ENCODE measurements around the gene GARIN5A. TPM values are rescaled to one million over a fixed set of nuclear protein-coding genes. Genes with fewer than 3 reads are reported as not detected.

GARIN5A gene
- total and polyA plus RNA-seq, 9 of the 15 experiments (the other 6 are each of a cell fraction or from before 2014, with no cell fraction given) = 0.10 to 0.82 (median 0.23) TPM; not detected in 2

DNA sequence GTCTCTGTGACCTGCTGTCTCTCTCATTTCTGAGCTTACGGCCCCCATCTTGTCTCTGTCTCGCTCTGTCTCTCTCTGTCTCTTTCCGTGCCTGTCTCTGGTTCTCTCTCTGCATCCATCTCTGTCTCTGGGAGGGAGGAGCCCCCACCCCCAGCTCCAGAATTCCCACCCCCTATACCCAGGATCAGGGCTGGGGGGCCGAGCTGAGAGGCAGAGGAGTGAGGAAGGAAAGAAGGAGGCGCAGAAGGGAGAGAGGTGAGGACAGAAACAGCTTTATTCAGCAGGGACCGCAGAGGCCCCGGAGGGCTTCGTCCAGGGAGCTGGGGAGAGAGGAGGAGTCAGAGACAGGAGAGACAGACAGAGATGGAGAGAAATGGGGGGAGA, 20.4 kb upstream of the GARIN5A start:
- POLR2A ChIA-PET = no interaction called here
- BruUV-seq (replicated peaks) = no TSS peak

More for the DNA sequence above, 20.4 kb upstream of the GARIN5A start:
- H3K9ac ChIP-seq (ENCODE audit: insufficient read depth in 1 of 2, low read depth in 2 of 2, low read length in 2 of 2) = no peak overlapping the region
- WGBS (ENCODE audit: insufficient coverage, low coverage, missing lambda C conversion rate) = 46% methylated on average over 5 of the region's 8 CpGs
- H3K4me1 ChIP-seq (replicated peaks in 1 of 2; ENCODE audit: control insufficient read depth in 2 of 2, insufficient read depth in 2 of 2, low read length in 2 of 2) = peaks cover 3 to 31% of the 10 kb centered on the region in 2 experiments; a peak in 4 of 5 replicates
- no peaks in the 10 kb centered on the region for H4K20me1 ChIP-seq (replicated peaks; ENCODE audit: control insufficient read depth, insufficient read depth, low read length)
- FAIRE-seq = no peak
- no peaks in the 10 kb centered on the region for H3K9me3 ChIP-seq (replicated peaks; ENCODE audit: control insufficient read depth, insufficient read depth, low read depth, low read length)
- no peak overlapping the region for H3K27ac ChIP-seq (ENCODE audit: extremely low read depth, low read depth, low read length)
- H3K27me3 ChIP-seq (ENCODE audit: control insufficient read depth in 2 of 2, insufficient read depth in 2 of 2, low read length in 2 of 2) = no peaks in the 10 kb centered on the region
- H3K4me2 ChIP-seq (ENCODE audit: insufficient read depth, low read length) = no peak overlapping the region
- intact Hi-C loops (cut with micrococcal nuclease) (no loop called here), in situ Hi-C loops (cut with MboI) (no loop called here)
- no peak overlapping the region for H3K4me3 ChIP-seq
- H3K79me2 ChIP-seq (ENCODE audit: control insufficient read depth, insufficient read depth, low read length) = no peaks in the 10 kb centered on the region
- no peak overlapping the region for H2AFZ ChIP-seq (ENCODE audit: low read depth, low read length)
- no peak for ATAC-seq
- H3K9me1 ChIP-seq (ENCODE audit: control insufficient read depth, insufficient read depth, low read length) = no peaks in the 10 kb centered on the region
- no peak for DNase-seq (ENCODE audit: extremely low read depth in 1 of 4, low spot score in 3 of 4)
- CTCF ChIA-PET (ENCODE audit: low intra/inter-chr PET ratio) = no interaction called here
- TF ChIP-seq ZNF263 (CRISPR knock-in tag; IDR thresholded peaks at IDR 0.05; ENCODE audit: borderline replicate concordance) (no peak), NR2F6 (CRISPR knock-in tag; IDR thresholded peaks at IDR 0.05) (no peak), C11orf30 (IDR thresholded peaks at IDR 0.05; ENCODE audit: low read depth) (no peak), NCOA6 (IDR thresholded peaks at IDR 0.05) (no peak), GTF2F1 (IDR thresholded peaks at IDR 0.05; ENCODE audit: low read depth, low read length) (no peak), ZEB2 (IDR thresholded peaks at IDR 0.05) (no peak), POLR2AphosphoS2 (IDR thresholded peaks at IDR 0.05; ENCODE audit: low read length) (no peak)
- TF ChIP-seq, protein P1, sequence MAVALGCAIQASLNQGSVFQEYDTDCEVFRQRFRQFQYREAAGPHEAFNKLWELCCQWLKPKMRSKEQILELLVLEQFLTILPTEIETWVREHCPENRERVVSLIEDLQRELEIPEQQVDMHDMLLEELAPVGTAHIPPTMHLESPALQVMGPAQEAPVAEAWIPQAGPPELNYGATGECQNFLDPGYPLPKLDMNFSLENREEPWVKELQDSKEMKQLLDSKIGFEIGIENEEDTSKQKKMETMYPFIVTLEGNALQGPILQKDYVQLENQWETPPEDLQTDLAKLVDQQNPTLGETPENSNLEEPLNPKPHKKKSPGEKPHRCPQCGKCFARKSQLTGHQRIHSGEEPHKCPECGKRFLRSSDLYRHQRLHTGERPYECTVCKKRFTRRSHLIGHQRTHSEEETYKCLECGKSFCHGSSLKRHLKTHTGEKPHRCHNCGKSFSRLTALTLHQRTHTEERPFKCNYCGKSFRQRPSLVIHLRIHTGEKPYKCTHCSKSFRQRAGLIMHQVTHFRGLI (CRISPR knock-in tag; IDR thresholded peaks at IDR 0.05) = no peak
- no peaks in the 10 kb centered on the region for H3K36me3 ChIP-seq (ENCODE audit: control insufficient read depth, insufficient read depth, low read length)
